ENCODE measurements around the gene TRANK1. TPM values are rescaled to one million over a fixed set of nuclear protein-coding genes. Genes with fewer than 3 reads are reported as not detected.

Gene TRANK1
- total RNA-seq, 4 donors from 2014 or later, result 2.5 to 4.8 (median 3.7) TPM

- H3K4me1 ChIP-seq, result no peaks in the 10 kb centered on the region
- no peak overlapping the region for H3K27ac ChIP-seq
- H3K9me3 ChIP-seq, result no peaks in the 10 kb centered on the region
- WGBS, result 61% methylated on average over 3 of the region's 3 CpGs
- no peaks in the 10 kb centered on the region for H3K36me3 ChIP-seq
- no peak for TF ChIP-seq EP300 (IDR thresholded peaks at IDR 0.05)
- TF ChIP-seq POLR2AphosphoS5 (IDR thresholded peaks at IDR 0.05), result no peak
- no peak for TF ChIP-seq CTCF (IDR thresholded peaks at IDR 0.05)
- no peak for TF ChIP-seq POLR2A (IDR thresholded peaks at IDR 0.05)
- no peak overlapping the region for H3K4me3 ChIP-seq
- DNase-seq (ENCODE audit: low spot score in 2 of 2), result no peak
- no peaks in the 10 kb centered on the region for H3K27me3 ChIP-seq
These were observed 124.8 kb downstream of the TRANK1 start for GRCh38 chr3:36820083-36820482.

GRCh38 chr3:36817806-36818533 is 126.9 kb downstream of the TRANK1 start:
- Histone ChIP-seq H3K36me3 (no peaks in the 10 kb centered on the region), H3K27ac (no peak overlapping the region), H3K9me3 (no peaks in the 10 kb centered on the region), H3K27me3 (no peaks in the 10 kb centered on the region), H3K4me3 (no peak overlapping the region), H3K4me1 (peaks cover 18% of the 10 kb centered on the region)
- WGBS, result 91% methylated on average over 6 of the region's 6 CpGs
- no peak for DNase-seq (ENCODE audit: low spot score in 2 of 2)
- no peak for TF ChIP-seq CTCF (IDR thresholded peaks at IDR 0.05)
- no peak for TF ChIP-seq POLR2A (IDR thresholded peaks at IDR 0.05)
- no peak for TF ChIP-seq EP300 (IDR thresholded peaks at IDR 0.05)
- TF ChIP-seq POLR2AphosphoS5 (IDR thresholded peaks at IDR 0.05), result no peak

GRCh38 chr3:36815375-36815774 is 129.5 kb downstream of the TRANK1 start:
- H3K27ac ChIP-seq, result no peak overlapping the region
- no peaks in the 10 kb centered on the region for H3K36me3 ChIP-seq
- no peaks in the 10 kb centered on the region for H3K9me3 ChIP-seq
- no peak for TF ChIP-seq POLR2A (IDR thresholded peaks at IDR 0.05)
- no peak for TF ChIP-seq EP300 (IDR thresholded peaks at IDR 0.05)
- TF ChIP-seq POLR2AphosphoS5 (IDR thresholded peaks at IDR 0.05), result no peak
- no peak for TF ChIP-seq CTCF (IDR thresholded peaks at IDR 0.05)
- H3K27me3 ChIP-seq, result no peaks in the 10 kb centered on the region
- no peak for DNase-seq (ENCODE audit: low spot score in 2 of 2)
- WGBS, result 86% methylated on average over 9 of the region's 9 CpGs
- H3K4me1 ChIP-seq, result peaks cover 28% of the 10 kb centered on the region
- H3K4me3 ChIP-seq, result no peak overlapping the region

- Histone ChIP-seq H3K9me3 (no peaks in the 10 kb centered on the region), H3K4me3 (no peak overlapping the region), H3K27me3 (no peaks in the 10 kb centered on the region), H3K27ac (no peak overlapping the region), H3K36me3 (no peaks in the 10 kb centered on the region), H3K4me1 (peaks cover 28% of the 10 kb centered on the region)
- 75% methylated on average over 4 of the region's 4 CpGs for WGBS
- DNase-seq (ENCODE audit: low spot score in 2 of 2), result no peak
- TF ChIP-seq POLR2A (IDR thresholded peaks at IDR 0.05) (no peak), CTCF (IDR thresholded peaks at IDR 0.05) (no peak), EP300 (IDR thresholded peaks at IDR 0.05) (no peak), POLR2AphosphoS5 (IDR thresholded peaks at IDR 0.05) (no peak)
These were observed 130.1 kb downstream of the TRANK1 start for GRCh38 chr3:36814776-36815175.

GRCh38 chr3:36814066-36814717 is 130.7 kb downstream of the TRANK1 start:
- no peak for DNase-seq (ENCODE audit: low spot score in 2 of 2)
- no peak for TF ChIP-seq POLR2AphosphoS5 (IDR thresholded peaks at IDR 0.05)
- TF ChIP-seq POLR2A (IDR thresholded peaks at IDR 0.05), result no peak
- TF ChIP-seq CTCF (IDR thresholded peaks at IDR 0.05), result no peak
- no peak for TF ChIP-seq EP300 (IDR thresholded peaks at IDR 0.05)
- Histone ChIP-seq H3K4me1 (peaks cover 28% of the 10 kb centered on the region), H3K27me3 (no peaks in the 10 kb centered on the region), H3K4me3 (no peak overlapping the region), H3K9me3 (no peaks in the 10 kb centered on the region), H3K36me3 (no peaks in the 10 kb centered on the region), H3K27ac (no peak overlapping the region)
- WGBS, result 41% methylated on average over 7 of the region's 7 CpGs

All from suprapubic skin (tissue), 4 donors.